Activated T-cell treated with anti-CD3 and anti-CD28 coated beads, Interleukin-2, amount 50 U/mL, for 24 hours (primary cell): ENCODE measurements around the gene EPB41L5.
"Not testable (repeated sequence)": the region's sequence is repeated elsewhere in the genome, so short reads cannot be mapped to it uniquely, and the experiment has no call there.

Experiments used
- DNase-seq: peaks from one replicate; pipeline ENCODE4 v3.0.0-alpha.2; 2020
- H3K27ac Mint-ChIP-seq: 2 replicates; pipeline ENCODE4 v1.8.0; 2020; ENCODE audit warnings: mild to moderate bottlenecking, mixed read lengths
- H3K27me3 Mint-ChIP-seq: 2 replicates; pipeline ENCODE4 v1.8.0; 2020; ENCODE audit warnings: mixed read lengths
- H3K36me3 Mint-ChIP-seq: 2 replicates; pipeline ENCODE4 v1.8.0; 2020; ENCODE audit warnings: low read depth, mixed read lengths
- H3K4me1 Mint-ChIP-seq: 2 replicates; pipeline ENCODE4 v1.8.0; 2020; ENCODE audit warnings: low read depth, mixed read lengths
- H3K4me3 Mint-ChIP-seq: 2 replicates; pipeline ENCODE4 v1.8.0; 2020; ENCODE audit warnings: mild to moderate bottlenecking, moderate library complexity, mixed read lengths
- H3K9me3 Mint-ChIP-seq: 2 replicates; pipeline ENCODE4 v1.8.0; 2020; ENCODE audit warnings: mixed read lengths

The EPB41L5 gene

GRCh38 chr2:120103723-120104467, 91.0 kb downstream of the EPB41L5 start:
- Mint-ChIP-seq H3K4me3 (no peak overlapping the region), H3K9me3 (no peaks in the 10 kb centered on the region), H3K27ac (no peak overlapping the region), H3K36me3 (peaks cover 12% of the 10 kb centered on the region), H3K4me1 (peaks cover 6% of the 10 kb centered on the region), H3K27me3 (no peaks in the 10 kb centered on the region)
- no peak for DNase-seq

GRCh38 chr2:120104772-120105171, 91.9 kb downstream of the EPB41L5 start:
- H3K4me3 Mint-ChIP-seq, result no peak overlapping the region
- peaks cover 15% of the 10 kb centered on the region for H3K4me1 Mint-ChIP-seq
- H3K9me3 Mint-ChIP-seq, result no peaks in the 10 kb centered on the region
- H3K36me3 Mint-ChIP-seq, result peaks cover 12% of the 10 kb centered on the region
- H3K27ac Mint-ChIP-seq, result no peak overlapping the region
- no peaks in the 10 kb centered on the region for H3K27me3 Mint-ChIP-seq
- DNase-seq, result no peak

DNA sequence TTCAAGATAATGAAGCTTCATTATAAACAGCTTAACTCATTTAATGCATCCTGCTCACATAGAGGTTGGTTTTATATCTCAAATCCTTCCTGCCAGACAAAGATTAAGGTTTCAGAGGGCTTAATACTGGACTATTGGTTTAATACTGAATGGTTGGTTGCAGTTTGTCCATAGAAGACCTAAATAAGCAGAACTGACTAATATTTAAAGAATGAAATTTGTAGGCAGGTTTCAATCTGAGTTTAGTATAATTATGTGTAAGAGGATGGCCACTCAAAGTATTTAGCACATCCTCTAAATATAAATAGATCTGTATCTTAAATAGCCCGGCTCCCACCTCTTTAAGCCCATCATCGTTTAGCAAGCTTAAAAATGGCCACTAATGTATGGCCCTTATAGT, 92.5 kb downstream of the EPB41L5 start:
- Mint-ChIP-seq H3K27me3 (no peaks in the 10 kb centered on the region), H3K4me3 (no peak overlapping the region), H3K9me3 (no peaks in the 10 kb centered on the region), H3K27ac (no peak overlapping the region), H3K4me1 (peaks cover 21% of the 10 kb centered on the region), H3K36me3 (peaks cover 10% of the 10 kb centered on the region)
- no peak for DNase-seq

- DNase-seq, result no peak
- no peaks in the 10 kb centered on the region for H3K9me3 Mint-ChIP-seq
- H3K27ac Mint-ChIP-seq, result no peak overlapping the region
- peaks cover 21% of the 10 kb centered on the region for H3K4me1 Mint-ChIP-seq
- no peaks in the 10 kb centered on the region for H3K27me3 Mint-ChIP-seq
- H3K36me3 Mint-ChIP-seq, result peaks cover 9% of the 10 kb centered on the region
- H3K4me3 Mint-ChIP-seq, result no peak overlapping the region
Observed at GRCh38 chr2:120108049-120108448, 95.2 kb downstream of the EPB41L5 start.

GRCh38 chr2:120108749-120109148, 95.9 kb downstream of the EPB41L5 start:
- Mint-ChIP-seq H3K36me3 (peaks cover 9% of the 10 kb centered on the region), H3K27ac (peak overlapping the region; percentile 82), H3K4me1 (peaks cover 21% of the 10 kb centered on the region), H3K9me3 (no peaks in the 10 kb centered on the region), H3K4me3 (no peak overlapping the region), H3K27me3 (no peaks in the 10 kb centered on the region)
- no peak for DNase-seq

- no peak for DNase-seq
- peaks cover 3% of the 10 kb centered on the region for H3K36me3 Mint-ChIP-seq
- peak overlapping the region; percentile 82 for H3K27ac Mint-ChIP-seq
- H3K9me3 Mint-ChIP-seq, result no peaks in the 10 kb centered on the region
- H3K27me3 Mint-ChIP-seq, result no peaks in the 10 kb centered on the region
- no peak overlapping the region for H3K4me3 Mint-ChIP-seq
- peaks cover 21% of the 10 kb centered on the region for H3K4me1 Mint-ChIP-seq
Observed at GRCh38 chr2:120109186-120110061, 96.5 kb downstream of the EPB41L5 start.

DNA sequence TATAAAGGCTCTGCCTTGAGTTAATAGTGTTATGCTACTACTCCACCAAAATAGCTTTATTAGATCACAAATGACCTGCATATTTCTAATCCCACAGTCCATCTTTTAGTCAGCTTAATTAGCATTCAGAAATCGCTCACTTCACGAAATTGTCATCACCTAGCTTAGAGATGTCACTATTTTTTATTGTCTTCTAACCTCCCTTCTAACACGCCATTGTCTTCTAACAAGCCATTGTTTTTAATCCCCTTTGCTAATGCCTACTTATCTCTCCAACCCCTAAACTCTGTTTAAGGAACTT, 97.1 kb downstream of the EPB41L5 start:
- H3K27ac Mint-ChIP-seq, result peak overlapping the region; percentile 82

GRCh38 chr2:120110507-120110906, 97.6 kb downstream of the EPB41L5 start:
- Mint-ChIP-seq H3K9me3 (no peaks in the 10 kb centered on the region), H3K27me3 (no peaks in the 10 kb centered on the region), H3K4me3 (no peak overlapping the region), H3K27ac (no peak overlapping the region), H3K36me3 (peaks cover 3% of the 10 kb centered on the region), H3K4me1 (peaks cover 21% of the 10 kb centered on the region)
- DNase-seq, result no peak

More for the DNA sequence above, 97.1 kb downstream of the EPB41L5 start:
- no peaks in the 10 kb centered on the region for H3K9me3 Mint-ChIP-seq
- peaks cover 3% of the 10 kb centered on the region for H3K36me3 Mint-ChIP-seq
- H3K27me3 Mint-ChIP-seq, result no peaks in the 10 kb centered on the region
- no peak for DNase-seq
- peaks cover 21% of the 10 kb centered on the region for H3K4me1 Mint-ChIP-seq
- no peak overlapping the region for H3K4me3 Mint-ChIP-seq

DNA sequence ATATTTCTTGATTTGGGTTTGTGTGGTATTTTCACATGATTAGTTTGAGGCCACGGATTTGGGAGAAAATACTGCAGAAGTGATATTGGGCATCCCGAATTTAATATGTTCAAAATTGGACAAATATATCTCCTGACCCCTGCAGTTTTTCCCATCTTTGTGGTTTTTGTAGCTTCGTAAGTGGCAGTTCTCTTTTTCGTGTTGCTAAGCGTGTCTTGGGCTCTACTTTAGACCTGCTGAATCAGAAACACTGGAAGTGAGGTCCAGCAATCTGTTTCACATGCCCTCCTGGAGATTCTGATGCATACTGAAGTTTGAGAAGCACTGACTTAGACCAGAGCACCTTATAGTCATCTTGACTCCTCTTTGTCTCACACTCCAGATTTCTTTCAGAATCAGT, 98.3 kb downstream of the EPB41L5 start:
- H3K27me3 Mint-ChIP-seq, result no peaks in the 10 kb centered on the region
- H3K4me3 Mint-ChIP-seq, result no peak overlapping the region
- no peak for DNase-seq
- no peak overlapping the region for H3K27ac Mint-ChIP-seq
- H3K4me1 Mint-ChIP-seq, result peaks cover 21% of the 10 kb centered on the region
- H3K9me3 Mint-ChIP-seq, result no peaks in the 10 kb centered on the region
- no peaks in the 10 kb centered on the region for H3K36me3 Mint-ChIP-seq

DNA sequence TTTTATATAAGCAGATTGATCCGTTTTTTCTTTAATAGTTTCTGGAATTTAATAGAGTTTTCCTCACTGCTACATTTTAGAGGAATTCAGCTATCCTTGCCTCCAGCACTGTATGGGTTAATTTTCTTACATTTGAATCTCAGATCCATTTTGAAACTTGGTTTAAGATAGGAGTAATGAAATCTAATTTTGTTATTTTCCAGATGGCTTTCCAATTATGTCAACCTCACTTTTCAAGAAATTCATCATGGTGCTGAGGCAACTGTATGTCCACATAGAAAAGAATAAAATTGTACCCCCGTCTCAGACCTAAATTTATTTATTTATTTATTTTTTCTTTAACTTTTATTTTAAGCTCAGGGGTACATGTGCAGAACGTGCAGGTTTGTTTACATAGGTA, 105.1 kb downstream of the EPB41L5 start:
- H3K4me3 Mint-ChIP-seq, result no peak overlapping the region
- peaks cover 9% of the 10 kb centered on the region for H3K36me3 Mint-ChIP-seq
- H3K4me1 Mint-ChIP-seq, result peaks cover 3% of the 10 kb centered on the region
- no peak overlapping the region for H3K27ac Mint-ChIP-seq
- no peaks in the 10 kb centered on the region for H3K27me3 Mint-ChIP-seq
- H3K9me3 Mint-ChIP-seq, result no peaks in the 10 kb centered on the region
- DNase-seq, result no peak

DNA sequence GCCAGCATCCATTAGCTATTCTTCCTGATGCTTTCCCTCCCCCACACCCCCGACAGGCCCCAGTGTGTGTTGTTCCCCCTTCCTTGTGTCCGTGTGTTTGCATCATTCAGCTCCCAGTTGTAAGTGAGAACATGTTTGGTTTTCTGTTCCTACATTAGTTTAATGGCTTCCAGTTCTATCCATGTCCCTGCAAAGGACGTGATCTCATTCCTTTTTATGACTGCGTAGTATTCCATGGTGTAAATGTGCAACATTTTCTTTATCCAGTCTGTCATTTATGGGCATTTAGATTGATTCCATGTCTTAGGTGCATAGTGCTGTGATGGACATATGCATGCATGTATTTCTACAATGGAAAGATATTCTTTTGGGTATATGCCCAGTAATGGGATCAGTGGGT, 105.6 kb downstream of the EPB41L5 start:
- no peaks in the 10 kb centered on the region for H3K9me3 Mint-ChIP-seq
- peaks cover 5% of the 10 kb centered on the region for H3K4me1 Mint-ChIP-seq
- no peak overlapping the region for H3K4me3 Mint-ChIP-seq

DNA sequence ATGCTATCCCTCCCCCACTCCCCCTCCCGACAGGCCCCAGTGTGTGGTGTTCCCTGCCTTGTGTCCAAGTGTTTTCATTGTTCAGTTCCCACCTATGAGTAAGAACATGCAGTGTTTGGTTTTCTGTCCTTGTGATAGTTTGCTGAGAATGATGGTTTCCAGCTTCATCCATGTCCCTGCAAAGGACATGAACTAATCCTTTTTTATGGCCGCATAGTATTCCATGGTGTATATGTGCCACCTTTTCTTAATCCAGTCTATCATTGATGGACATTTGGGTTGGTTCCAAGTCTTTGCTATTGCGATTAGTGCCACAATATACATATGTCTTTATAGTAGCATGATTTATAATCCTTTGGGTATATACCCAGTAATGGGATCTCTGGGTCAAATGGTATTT, 108.5 kb downstream of the EPB41L5 start:
- not testable (repeated sequence) for H3K27me3 Mint-ChIP-seq, DNase-seq, H3K4me1 Mint-ChIP-seq, H3K9me3 Mint-ChIP-seq, H3K4me3 Mint-ChIP-seq, H3K27ac Mint-ChIP-seq, H3K36me3 Mint-ChIP-seq

More for the DNA sequence above, 105.6 kb downstream of the EPB41L5 start:
- Mint-ChIP-seq H3K36me3 (peaks cover 9% of the 10 kb centered on the region), H3K27me3 (no peaks in the 10 kb centered on the region), H3K27ac (no peak overlapping the region)
- no peak for DNase-seq

- H3K27me3 Mint-ChIP-seq, result no peaks in the 10 kb centered on the region
- H3K36me3 Mint-ChIP-seq, result peaks cover 9% of the 10 kb centered on the region
- H3K4me3 Mint-ChIP-seq, result no peak overlapping the region
- no peak for DNase-seq
- H3K27ac Mint-ChIP-seq, result no peak overlapping the region
- H3K9me3 Mint-ChIP-seq, result no peaks in the 10 kb centered on the region
- H3K4me1 Mint-ChIP-seq, result peaks cover 5% of the 10 kb centered on the region
Observed at GRCh38 chr2:120123090-120123489, 110.2 kb downstream of the EPB41L5 start.

DNA sequence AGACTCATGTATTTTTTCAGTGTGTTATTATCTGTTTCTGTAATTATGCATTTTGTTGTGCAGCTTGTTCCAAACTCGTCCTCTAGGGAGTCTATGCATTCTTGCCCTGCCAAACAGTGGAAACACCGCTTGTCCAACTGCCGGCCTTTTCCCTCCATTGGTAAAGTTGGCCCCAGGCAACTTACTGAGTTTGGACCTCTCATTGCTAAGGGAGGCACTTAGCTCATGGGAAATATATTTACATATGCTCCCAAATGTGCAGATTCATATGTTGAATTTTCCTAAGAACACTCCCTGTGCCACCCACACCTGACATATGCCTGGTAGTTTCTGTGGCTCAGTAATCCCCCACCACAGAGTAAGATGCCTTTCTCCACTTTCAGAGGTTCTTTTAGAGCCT, 112.3 kb downstream of the EPB41L5 start:
- Mint-ChIP-seq H3K27me3 (no peaks in the 10 kb centered on the region), H3K36me3 (no peaks in the 10 kb centered on the region), H3K27ac (no peak overlapping the region), H3K4me3 (no peak overlapping the region), H3K9me3 (no peaks in the 10 kb centered on the region), H3K4me1 (peaks cover 5% of the 10 kb centered on the region)
- DNase-seq, result no peak

DNA sequence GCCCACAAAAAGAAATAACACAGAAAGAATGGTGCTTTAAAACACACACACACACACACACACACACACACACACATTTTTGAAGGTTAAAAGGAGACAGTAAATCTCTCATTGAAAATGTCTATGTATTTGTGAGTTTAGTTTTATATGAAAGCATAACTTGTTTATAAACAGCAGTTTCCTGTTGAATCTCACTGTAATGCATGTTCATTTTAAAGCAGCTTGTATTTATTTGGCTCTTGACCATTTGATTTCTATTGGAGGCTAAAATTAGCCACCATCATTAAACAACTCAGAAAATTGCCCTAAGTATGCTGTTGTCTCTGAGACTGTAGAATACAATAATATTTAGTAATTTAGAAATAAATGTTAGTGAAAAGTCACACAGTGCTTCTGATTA, 115.3 kb downstream of the EPB41L5 start:
- Mint-ChIP-seq H3K27me3 (no peaks in the 10 kb centered on the region), H3K9me3 (no peaks in the 10 kb centered on the region), H3K36me3 (peaks cover 14% of the 10 kb centered on the region), H3K4me1 (peaks cover under 1% of the 10 kb centered on the region), H3K4me3 (no peak overlapping the region), H3K27ac (no peak overlapping the region)
- DNase-seq, result no peak
